ENCODE results near the gene NDUFA11. TPM values are rescaled to one million over a fixed set of nuclear protein-coding genes. Genes with fewer than 3 reads are reported as not detected.
"Not testable (repeated sequence)": the region's sequence is repeated elsewhere in the genome, so short reads cannot be mapped to it uniquely, and the experiment has no call there.

The NDUFA11 gene
- total and polyA plus RNA-seq, 2 donors (not counting 1 experiment from before 2014, with no cell fraction given), result 115 to 276 TPM

GRCh38 chr19:5889288-5889971 is 14.2 kb downstream of the NDUFA11 start:
- ATAC-seq (ENCODE audit: low read depth) (no peak), DNase-seq (no peak)
- Mint-ChIP-seq H3K27me3 (peaks cover 13% of the 10 kb centered on the region), H3K4me1 (peaks cover under 1% of the 10 kb centered on the region), H3K4me3 (no peak overlapping the region), H3K27ac (no peak overlapping the region), H3K9me3 (ENCODE audit: insufficient read depth) (no peaks in the 10 kb centered on the region)
- H3K9me3 ChIP-seq (ENCODE audit: control extremely low read depth in 1 of 3, control insufficient read depth in 2 of 3, insufficient read depth in 1 of 3, low read length in 2 of 3), result peaks cover 0 to 7% (median 0%) of the 10 kb centered on the region in 3 donors
- H3K4me1 ChIP-seq (ENCODE audit: control insufficient read depth in 2 of 2, insufficient read depth in 2 of 2, low read length in 2 of 2), result peaks cover 0 to 4% of the 10 kb centered on the region in 2 donors
- H3K36me3 ChIP-seq (replicated peaks in 1 of 2; ENCODE audit: control extremely low read depth in 1 of 2, control insufficient read depth in 1 of 2, extremely low read depth in 1 of 2, insufficient read depth in 2 of 2, low read length in 1 of 2), result no peaks in the 10 kb centered on the region
- H3K79me2 ChIP-seq (ENCODE audit: control insufficient read depth, insufficient read depth, low read length), result no peaks in the 10 kb centered on the region
- no peak overlapping the region for H3K27ac ChIP-seq (ENCODE audit: low read length in 2 of 2)
- CTCF ChIA-PET, result no interaction called here
- no peak overlapping the region for H3K4me3 ChIP-seq (ENCODE audit: control extremely low read depth in 1 of 5, extremely low read depth in 1 of 5, insufficient read depth in 1 of 5, low read depth in 2 of 5, low read length in 4 of 5)
- POLR2A ChIA-PET, result no interaction called here
- intact Hi-C loops (cut with micrococcal nuclease), result no loop called here
- H3K4me2 ChIP-seq (replicated peaks; ENCODE audit: low read depth, low read length, poor library complexity, severe bottlenecking), result no peak overlapping the region
- TF ChIP-seq EZH2 (IDR thresholded peaks at IDR 0.05; ENCODE audit: borderline replicate concordance, insufficient read depth, low read depth, low read length, poor library complexity, severe bottlenecking) (no peak), CTCF (IDR thresholded peaks at IDR 0.05) (no peak)
- H2AFZ ChIP-seq (ENCODE audit: insufficient read depth, low read depth, low read length, poor library complexity, severe bottlenecking), result no peak overlapping the region
- peaks cover 0 to 31% (median 3%) of the 10 kb centered on the region in 4 experiments for H3K27me3 ChIP-seq (replicated peaks in 1 of 4; ENCODE audit: control extremely low read depth in 1 of 4, control insufficient read depth in 3 of 4, insufficient read depth in 4 of 4, low read length in 3 of 4)
- H3K9ac ChIP-seq (ENCODE audit: low read length), result no peak overlapping the region
- 68% methylated on average over 9 of the region's 17 CpGs for WGBS (ENCODE audit: insufficient coverage)
- H4K20me1 ChIP-seq (ENCODE audit: control insufficient read depth, insufficient read depth, low read length, poor library complexity, severe bottlenecking), result no peaks in the 10 kb centered on the region

GRCh38 chr19:5884065-5884811 is 19.4 kb downstream of the NDUFA11 start:
- H3K9me3 ChIP-seq (ENCODE audit: control extremely low read depth in 1 of 3, control insufficient read depth in 2 of 3, insufficient read depth in 1 of 3, low read length in 2 of 3); H3K9ac ChIP-seq (ENCODE audit: low read length); H3K27ac Mint-ChIP-seq; H4K20me1 ChIP-seq (ENCODE audit: control insufficient read depth, insufficient read depth, low read length, poor library complexity, severe bottlenecking); H3K36me3 ChIP-seq (replicated peaks in 1 of 2; ENCODE audit: control extremely low read depth in 1 of 2, control insufficient read depth in 1 of 2, extremely low read depth in 1 of 2, insufficient read depth in 2 of 2, low read length in 1 of 2); ATAC-seq (ENCODE audit: low read depth); H3K27ac ChIP-seq (ENCODE audit: low read length in 2 of 2); H3K4me1 ChIP-seq (ENCODE audit: control insufficient read depth in 2 of 2, insufficient read depth in 2 of 2, low read length in 2 of 2); H3K4me3 Mint-ChIP-seq; H3K4me3 ChIP-seq (ENCODE audit: control extremely low read depth in 1 of 5, extremely low read depth in 1 of 5, insufficient read depth in 1 of 5, low read depth in 2 of 5, low read length in 4 of 5); POLR2A ChIA-PET; CTCF ChIA-PET; DNase-seq; H2AFZ ChIP-seq (ENCODE audit: insufficient read depth, low read depth, low read length, poor library complexity, severe bottlenecking); intact Hi-C loops (cut with micrococcal nuclease); H3K79me2 ChIP-seq (ENCODE audit: control insufficient read depth, insufficient read depth, low read length); H3K4me1 Mint-ChIP-seq; H3K9me3 Mint-ChIP-seq (ENCODE audit: insufficient read depth); H3K4me2 ChIP-seq (replicated peaks; ENCODE audit: low read depth, low read length, poor library complexity, severe bottlenecking): not testable (repeated sequence)
- H3K27me3 ChIP-seq (replicated peaks in 1 of 4; ENCODE audit: control extremely low read depth in 1 of 4, control insufficient read depth in 3 of 4, insufficient read depth in 4 of 4, low read length in 3 of 4), result peaks cover 0 to 15% (median 0%) of the 10 kb centered on the region in 4 experiments
- peaks cover 17% of the 10 kb centered on the region for H3K27me3 Mint-ChIP-seq
- 86% methylated on average over 5 of the region's 11 CpGs for WGBS (ENCODE audit: insufficient coverage)

DNA sequence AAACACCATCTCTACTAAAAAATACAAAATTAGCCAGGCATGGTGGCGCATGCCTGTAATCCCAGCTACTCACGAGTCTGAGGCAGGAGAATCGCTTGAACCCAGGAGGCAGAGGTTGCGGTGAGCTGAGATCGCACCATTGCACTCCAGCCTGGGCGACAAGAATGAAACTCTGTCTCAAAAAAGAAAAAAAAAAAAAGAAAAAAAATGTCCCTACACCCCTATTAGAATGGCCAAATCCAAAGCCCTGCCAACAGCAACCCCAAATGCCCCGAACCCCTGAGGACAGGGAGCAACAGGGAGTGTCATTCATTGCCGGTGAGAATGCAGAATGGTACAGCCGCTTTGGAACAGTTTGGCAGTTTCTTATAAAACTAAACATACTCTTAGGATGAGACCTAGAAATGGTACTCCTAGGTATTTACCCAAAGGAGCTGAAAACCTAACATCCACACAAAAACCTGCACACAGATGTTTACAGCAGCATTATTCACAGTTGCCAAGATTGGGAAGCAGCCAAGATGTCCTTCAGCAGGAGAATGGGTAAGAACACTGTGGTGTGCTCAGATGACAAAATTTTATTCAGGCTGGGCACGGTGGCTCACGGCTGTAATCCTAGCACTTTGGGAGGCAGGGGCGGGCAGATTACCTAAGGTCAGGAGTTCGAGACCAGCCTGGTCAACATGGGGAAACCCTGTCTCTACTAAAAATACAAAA is 20.3 kb downstream of the NDUFA11 start:
- H3K4me1 ChIP-seq (ENCODE audit: control insufficient read depth in 2 of 2, insufficient read depth in 2 of 2, low read length in 2 of 2), result not testable (repeated sequence)

More for the DNA sequence above, 20.3 kb downstream of the NDUFA11 start:
- H3K4me2 ChIP-seq (replicated peaks; ENCODE audit: low read depth, low read length, poor library complexity, severe bottlenecking); H4K20me1 ChIP-seq (ENCODE audit: control insufficient read depth, insufficient read depth, low read length, poor library complexity, severe bottlenecking); H3K4me3 ChIP-seq (ENCODE audit: control extremely low read depth in 1 of 5, extremely low read depth in 1 of 5, insufficient read depth in 1 of 5, low read depth in 2 of 5, low read length in 4 of 5); H3K4me1 Mint-ChIP-seq; H3K9ac ChIP-seq (ENCODE audit: low read length); H3K9me3 Mint-ChIP-seq (ENCODE audit: insufficient read depth); H3K27ac Mint-ChIP-seq; POLR2A ChIA-PET; H3K79me2 ChIP-seq (ENCODE audit: control insufficient read depth, insufficient read depth, low read length); CTCF ChIA-PET; H3K36me3 ChIP-seq (replicated peaks in 1 of 2; ENCODE audit: control extremely low read depth in 1 of 2, control insufficient read depth in 1 of 2, extremely low read depth in 1 of 2, insufficient read depth in 2 of 2, low read length in 1 of 2); H3K9me3 ChIP-seq (ENCODE audit: control extremely low read depth in 1 of 3, control insufficient read depth in 2 of 3, insufficient read depth in 1 of 3, low read length in 2 of 3); DNase-seq; H3K27ac ChIP-seq (ENCODE audit: low read length in 2 of 2); H2AFZ ChIP-seq (ENCODE audit: insufficient read depth, low read depth, low read length, poor library complexity, severe bottlenecking); intact Hi-C loops (cut with micrococcal nuclease); H3K4me3 Mint-ChIP-seq; ATAC-seq (ENCODE audit: low read depth): not testable (repeated sequence)
- WGBS (ENCODE audit: insufficient coverage), result 87% methylated on average over 3 of the region's 13 CpGs
- H3K27me3 Mint-ChIP-seq, result peaks cover 16% of the 10 kb centered on the region
- peaks cover 0 to 14% (median 0%) of the 10 kb centered on the region in 4 experiments for H3K27me3 ChIP-seq (replicated peaks in 1 of 4; ENCODE audit: control extremely low read depth in 1 of 4, control insufficient read depth in 3 of 4, insufficient read depth in 4 of 4, low read length in 3 of 4)

Data from B cell (primary cell).